Measurements from ENCODE around the gene HPS4.

The HPS4 gene

GRCh38 chr22:26453812-26454500 is 29.6 kb downstream of the HPS4 start:
- ChIA-PET POLR2A (no interaction called here), CTCF (interaction anchor here (0.7 kb wide), 1 partner anchor 8 kb away, joined by 4 read pairs; no protein-coding TSS in a partner anchor)
- TF ChIP-seq FOXK2 (IDR thresholded peaks at IDR 0.05) (no peak), CTBP1 (IDR thresholded peaks at IDR 0.05; ENCODE audit: borderline replicate concordance) (no peak), BHLHE40 (IDR thresholded peaks at IDR 0.05; ENCODE audit: borderline replicate concordance) (no peak), L3MBTL2 (conservative IDR thresholded peaks at IDR 0.05) (no peak), HDGF (IDR thresholded peaks at IDR 0.05; ENCODE audit: borderline replicate concordance) (no peak), LEF1 (IDR thresholded peaks at IDR 0.05; ENCODE audit: borderline replicate concordance) (no peak), SUZ12 (IDR thresholded peaks at IDR 0.05) (no peak), ARNT (IDR thresholded peaks at IDR 0.05) (no peak), ELF4 (IDR thresholded peaks at IDR 0.05) (no peak), SP1 (IDR thresholded peaks at IDR 0.05) (no peak), FOXM1 (IDR thresholded peaks at IDR 0.05; ENCODE audit: borderline replicate concordance) (no peak), PKNOX1 (IDR thresholded peaks at IDR 0.05) (no peak), TARDBP (IDR thresholded peaks at IDR 0.05) (no peak), NFRKB (IDR thresholded peaks at IDR 0.05) (no peak)

GRCh38 chr22:26453216-26453615 is 30.4 kb downstream of the HPS4 start:
- ChIA-PET CTCF (interaction anchor here (0.7 kb wide), 1 partner anchor 8 kb away, joined by 4 read pairs; no protein-coding TSS in a partner anchor), POLR2A (no interaction called here)
- no peak for DNase-seq (ENCODE audit: extremely low spot score)
- TF ChIP-seq ARNT (IDR thresholded peaks at IDR 0.05) (no peak), HDGF (IDR thresholded peaks at IDR 0.05; ENCODE audit: borderline replicate concordance) (no peak), ZNF384 (IDR thresholded peaks at IDR 0.05) (no peak), L3MBTL2 (conservative IDR thresholded peaks at IDR 0.05) (no peak), TARDBP (IDR thresholded peaks at IDR 0.05) (no peak), SUZ12 (IDR thresholded peaks at IDR 0.05) (no peak), CTBP1 (IDR thresholded peaks at IDR 0.05; ENCODE audit: borderline replicate concordance) (no peak), ELF4 (IDR thresholded peaks at IDR 0.05) (no peak), SP1 (IDR thresholded peaks at IDR 0.05) (no peak), BHLHE40 (IDR thresholded peaks at IDR 0.05; ENCODE audit: borderline replicate concordance) (no peak), FOXM1 (IDR thresholded peaks at IDR 0.05; ENCODE audit: borderline replicate concordance) (no peak), PKNOX1 (IDR thresholded peaks at IDR 0.05) (no peak), NFRKB (IDR thresholded peaks at IDR 0.05) (no peak), LEF1 (IDR thresholded peaks at IDR 0.05; ENCODE audit: borderline replicate concordance) (no peak), FOXK2 (IDR thresholded peaks at IDR 0.05) (no peak), FOXA1 (IDR thresholded peaks at IDR 0.05) (no peak)

More at GRCh38 chr22:26453812-26454500, 29.6 kb downstream of the HPS4 start:
- DNase-seq (ENCODE audit: extremely low spot score), result no peak

GRCh38 chr22:26452236-26453016 is 31.2 kb downstream of the HPS4 start:
- ChIA-PET POLR2A (interaction anchor here (1.1 kb wide), 1 partner anchor 31 kb away, joined by 3 read pairs; the partner anchor contains the start of genes HPS4 and SRRD), CTCF (no interaction called here)
- DNase-seq (ENCODE audit: extremely low spot score), result no peak
- TF ChIP-seq SUZ12 (IDR thresholded peaks at IDR 0.05), result no peak
- TF ChIP-seq ARNT (IDR thresholded peaks at IDR 0.05), result no peak
- no peak for TF ChIP-seq ELF4 (IDR thresholded peaks at IDR 0.05)
- TF ChIP-seq L3MBTL2 (conservative IDR thresholded peaks at IDR 0.05), result no peak
- TF ChIP-seq TARDBP (IDR thresholded peaks at IDR 0.05), result no peak
- TF ChIP-seq PKNOX1 (IDR thresholded peaks at IDR 0.05), result no peak
- TF ChIP-seq ZNF384 (IDR thresholded peaks at IDR 0.05), result no peak
- no peak for TF ChIP-seq SP1 (IDR thresholded peaks at IDR 0.05)
- TF ChIP-seq FOXM1 (IDR thresholded peaks at IDR 0.05; ENCODE audit: borderline replicate concordance), result no peak
- no peak for TF ChIP-seq CTBP1 (IDR thresholded peaks at IDR 0.05; ENCODE audit: borderline replicate concordance)
- no peak for TF ChIP-seq FOXA1 (IDR thresholded peaks at IDR 0.05)
- TF ChIP-seq FOXK2 (IDR thresholded peaks at IDR 0.05), result no peak

GRCh38 chr22:26450453-26451185 is 33.0 kb downstream of the HPS4 start:
- ChIA-PET POLR2A (no interaction called here), CTCF (no interaction called here)
- no peak for TF ChIP-seq FOXK2 (IDR thresholded peaks at IDR 0.05)
- TF ChIP-seq CTBP1 (IDR thresholded peaks at IDR 0.05; ENCODE audit: borderline replicate concordance), result no peak
- no peak for TF ChIP-seq SP1 (IDR thresholded peaks at IDR 0.05)
- TF ChIP-seq HDGF (IDR thresholded peaks at IDR 0.05; ENCODE audit: borderline replicate concordance), result no peak
- no peak for TF ChIP-seq TARDBP (IDR thresholded peaks at IDR 0.05)
- no peak for TF ChIP-seq LEF1 (IDR thresholded peaks at IDR 0.05; ENCODE audit: borderline replicate concordance)
- TF ChIP-seq BHLHE40 (IDR thresholded peaks at IDR 0.05; ENCODE audit: borderline replicate concordance), result no peak
- TF ChIP-seq L3MBTL2 (conservative IDR thresholded peaks at IDR 0.05), result no peak
- no peak for TF ChIP-seq SUZ12 (IDR thresholded peaks at IDR 0.05)
- no peak for TF ChIP-seq ARNT (IDR thresholded peaks at IDR 0.05)
- no peak for TF ChIP-seq PKNOX1 (IDR thresholded peaks at IDR 0.05)
- no peak for TF ChIP-seq FOXA1 (IDR thresholded peaks at IDR 0.05)
- TF ChIP-seq NFRKB (IDR thresholded peaks at IDR 0.05), result no peak
- TF ChIP-seq FOXM1 (IDR thresholded peaks at IDR 0.05; ENCODE audit: borderline replicate concordance), result no peak
- no peak for TF ChIP-seq ELF4 (IDR thresholded peaks at IDR 0.05)
- no peak for TF ChIP-seq ZNF384 (IDR thresholded peaks at IDR 0.05)
- DNase-seq (ENCODE audit: extremely low spot score), result no peak

All from HEK293T (cell line).